Left colon (tissue), 2 donors: ENCODE measurements around the gene PI4K2A. TPM values are rescaled to one million over a fixed set of nuclear protein-coding genes. Genes with fewer than 3 reads are reported as not detected.
A peak's percentile ranks its signal among the peaks of the same experiment; 100 is the strongest.

Experiments
- ATAC-seq: fragments of 200-7000 bp; cut with Tn5 transposase; one replicate; pipeline ENCODE4 v1.9.1; 2020; ENCODE audit warnings: mild to moderate bottlenecking, moderate library complexity
- DNase-seq, 2 donors: peaks; one replicate each; pipeline ENCODE4 v3.0.0-alpha.2; 2020
- intact Hi-C, 2 donors: fragments of 100-400 bp; cut with DNase I in 1 of 2; cut with micrococcal nuclease in 1 of 2; formaldehyde crosslinking; loops; one replicate each; pipeline versions ENCODE4 v1.11.2 to v1.14.0; 2022; cut with DNase I, micrococcal nuclease
- total RNA-seq, 2 donors: library from RNA; stranded (reverse); fragmentation: NEBNext Ultra II Directional; extraction: Animal tissue kit (Norgen Biotek cat#: 25700); gene quantifications; one replicate each; pipeline ENCODE4 v1.2.1, GENCODE V29; 2021
- donor health status: DM: no; HTN: no; CAD: no.
- donor health status: DM: yes; HTN: yes; CAD: no.

PI4K2A gene
- total RNA-seq, 2 donors from 2014 or later = 9.4 to 13.0 TPM

DNA sequence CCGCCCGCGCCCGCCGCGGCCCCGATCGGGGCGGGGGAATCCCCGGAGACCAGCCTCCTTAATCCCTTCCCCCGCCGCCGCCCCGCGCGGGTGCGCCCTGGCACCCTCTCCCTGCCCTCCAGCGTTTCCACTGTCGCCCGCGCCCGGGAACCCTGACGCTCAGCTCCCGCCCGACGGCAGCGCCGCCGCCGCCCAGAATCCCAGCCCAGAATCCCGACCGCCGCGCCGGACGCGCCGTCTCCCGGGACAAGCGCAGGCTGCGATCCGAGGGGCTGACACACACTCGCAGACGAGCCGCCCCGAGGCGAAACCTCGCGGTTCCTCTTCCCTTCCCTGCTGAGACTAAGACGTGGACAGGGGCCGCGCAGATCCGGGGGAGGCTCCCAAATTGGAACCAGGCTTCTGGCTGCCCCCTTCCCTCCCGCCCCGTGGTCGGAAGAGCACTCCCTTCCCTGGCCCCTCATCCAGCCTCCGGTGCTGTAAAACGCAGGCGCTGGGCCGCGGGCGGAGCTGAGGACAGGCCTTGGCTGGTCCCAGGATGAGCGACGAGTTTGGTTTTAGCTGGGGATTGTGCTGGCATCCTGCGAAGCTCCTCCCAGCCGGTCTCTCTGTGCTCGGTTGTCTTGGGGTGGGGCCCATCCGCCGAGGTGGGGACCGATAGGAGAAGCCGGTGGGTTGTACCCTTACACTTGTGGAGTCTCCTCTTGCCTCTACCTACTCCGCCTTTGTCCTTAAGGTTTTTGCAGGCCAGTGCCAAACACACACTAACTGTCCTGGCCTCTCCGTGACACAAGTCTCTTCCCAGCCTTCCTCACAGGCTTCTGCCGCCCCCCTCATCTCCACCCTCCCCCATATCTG, 74.2 kb downstream of the PI4K2A start:
- peak; percentile 56 for ATAC-seq
- peak; percentile 74 to 77 for DNase-seq
- intact Hi-C loops = no loop called here

DNA sequence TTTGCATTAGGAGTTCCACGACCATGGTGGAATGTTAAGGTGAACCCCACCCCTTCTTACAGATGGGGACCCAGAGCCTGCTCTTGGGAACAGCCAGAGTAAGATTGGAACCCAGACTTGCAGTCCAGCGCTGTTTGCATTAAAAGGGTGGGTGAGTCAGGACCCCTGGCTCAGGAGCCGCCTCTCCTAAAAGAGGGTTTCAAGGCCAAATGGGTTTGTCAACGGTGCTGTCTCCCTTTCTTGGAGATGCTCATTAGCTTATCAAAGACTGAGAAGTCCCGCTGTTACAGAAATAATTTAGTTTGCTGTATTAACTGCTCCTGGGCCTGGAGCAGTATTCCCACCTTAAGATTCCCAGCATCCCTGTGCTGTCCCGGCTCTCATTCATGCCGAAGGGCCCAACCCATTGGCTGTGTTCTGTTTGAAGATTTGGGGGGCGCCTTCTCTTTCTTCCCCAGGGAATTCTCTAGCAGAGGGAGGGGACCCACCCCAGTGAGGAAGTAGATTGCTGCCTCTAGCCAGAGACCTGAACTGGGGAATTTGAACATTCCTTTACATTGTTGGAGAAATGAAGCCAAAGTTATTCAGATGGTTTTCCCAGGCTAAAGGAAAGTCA, 74.9 kb downstream of the PI4K2A start:
- no peak for DNase-seq

DNA sequence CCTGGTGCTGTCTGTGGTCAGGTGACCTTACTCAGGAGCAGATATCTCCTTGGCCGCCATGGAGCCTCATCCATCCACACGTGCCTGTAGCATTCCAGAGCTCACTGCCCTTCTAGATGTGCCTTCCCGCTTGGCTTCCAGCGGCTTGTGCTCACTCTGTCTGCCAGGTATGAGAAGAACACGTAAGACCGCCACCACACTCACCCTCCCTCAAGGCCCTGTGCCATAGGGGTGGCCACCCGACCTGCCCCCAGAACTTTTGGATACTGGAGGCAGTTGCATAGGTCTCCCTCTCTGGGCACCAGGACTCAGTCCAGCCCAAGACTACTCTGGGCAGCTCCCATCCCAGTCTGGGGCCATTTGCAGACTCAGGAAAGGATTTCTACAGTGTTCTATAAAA, 77.2 kb downstream of the PI4K2A start:
- intact Hi-C loops = no loop called here
- no peak for ATAC-seq
- no peak for DNase-seq

More for the DNA sequence above, 74.9 kb downstream of the PI4K2A start:
- intact Hi-C loops = no loop called here
- ATAC-seq = no peak

DNA sequence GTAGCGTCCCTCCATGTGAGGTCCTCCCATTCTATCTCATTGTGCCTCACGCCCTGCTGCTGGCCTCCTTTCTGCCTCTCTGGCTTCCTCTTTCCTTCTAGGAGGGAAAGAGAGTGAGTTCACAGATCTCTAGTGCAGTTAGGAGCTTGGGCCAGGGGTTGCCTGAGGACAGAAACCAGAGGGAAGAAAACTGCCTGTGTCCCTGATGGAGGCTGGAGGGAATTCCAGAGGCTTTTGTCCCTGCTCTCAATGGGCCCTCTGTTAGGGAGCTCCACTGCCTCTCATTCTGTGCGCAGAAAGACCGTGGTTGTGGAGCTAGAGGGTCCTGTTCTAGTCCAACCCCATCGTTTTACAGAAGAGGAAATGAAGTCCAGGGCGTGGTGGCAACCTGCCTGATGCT, 77.7 kb downstream of the PI4K2A start:
- intact Hi-C loops = no loop called here
- no peak for ATAC-seq
- no peak for DNase-seq

DNA sequence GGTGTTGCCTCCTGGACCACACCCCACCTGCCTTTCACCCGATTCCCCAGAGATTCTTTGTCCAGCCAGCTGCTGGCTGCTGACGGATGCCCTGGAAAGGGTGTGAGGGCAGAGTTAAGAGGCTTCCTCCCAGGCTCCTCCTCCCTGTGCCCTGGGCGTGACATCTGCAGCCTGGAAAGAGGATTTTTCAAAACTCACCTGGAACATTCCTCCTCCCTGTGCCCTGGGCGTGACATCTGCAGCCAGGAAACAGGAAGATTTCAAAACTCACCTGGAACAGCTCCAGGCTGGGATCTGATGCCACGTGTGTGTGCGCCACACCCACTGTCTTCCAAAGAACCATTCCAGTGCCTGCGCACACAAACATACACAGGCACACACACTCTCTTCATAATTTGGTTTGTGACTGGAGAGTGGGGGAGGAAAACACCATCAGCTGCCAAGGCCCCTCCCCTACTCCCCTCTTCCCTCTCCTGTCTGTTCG, 78.2 kb downstream of the PI4K2A start:
- ATAC-seq (peak; percentile 72), DNase-seq (peak; percentile 89 to 94)
- intact Hi-C loops = no loop called here

DNA sequence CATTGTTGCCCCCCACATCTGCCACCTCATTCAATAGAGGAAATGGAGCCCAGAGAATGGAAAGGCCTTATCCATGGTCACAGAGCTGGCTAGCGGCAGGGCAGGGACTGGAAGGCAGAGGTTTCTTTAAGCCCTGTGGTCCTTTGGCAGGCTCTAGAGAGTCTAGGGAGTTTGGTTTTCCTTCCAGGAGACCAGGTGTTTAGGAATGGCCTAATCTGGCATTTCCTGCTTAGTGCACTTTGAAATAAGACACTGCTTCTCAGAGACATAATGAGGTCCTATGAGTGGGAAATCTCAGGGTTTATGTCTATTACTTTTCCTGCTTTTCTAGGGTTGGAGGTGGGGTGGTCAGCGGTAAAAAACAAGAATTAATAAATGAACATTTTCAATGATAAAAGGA, 79.1 kb downstream of the PI4K2A start:
- DNase-seq (no peak), ATAC-seq (no peak)
- intact Hi-C loops = no loop called here

DNA sequence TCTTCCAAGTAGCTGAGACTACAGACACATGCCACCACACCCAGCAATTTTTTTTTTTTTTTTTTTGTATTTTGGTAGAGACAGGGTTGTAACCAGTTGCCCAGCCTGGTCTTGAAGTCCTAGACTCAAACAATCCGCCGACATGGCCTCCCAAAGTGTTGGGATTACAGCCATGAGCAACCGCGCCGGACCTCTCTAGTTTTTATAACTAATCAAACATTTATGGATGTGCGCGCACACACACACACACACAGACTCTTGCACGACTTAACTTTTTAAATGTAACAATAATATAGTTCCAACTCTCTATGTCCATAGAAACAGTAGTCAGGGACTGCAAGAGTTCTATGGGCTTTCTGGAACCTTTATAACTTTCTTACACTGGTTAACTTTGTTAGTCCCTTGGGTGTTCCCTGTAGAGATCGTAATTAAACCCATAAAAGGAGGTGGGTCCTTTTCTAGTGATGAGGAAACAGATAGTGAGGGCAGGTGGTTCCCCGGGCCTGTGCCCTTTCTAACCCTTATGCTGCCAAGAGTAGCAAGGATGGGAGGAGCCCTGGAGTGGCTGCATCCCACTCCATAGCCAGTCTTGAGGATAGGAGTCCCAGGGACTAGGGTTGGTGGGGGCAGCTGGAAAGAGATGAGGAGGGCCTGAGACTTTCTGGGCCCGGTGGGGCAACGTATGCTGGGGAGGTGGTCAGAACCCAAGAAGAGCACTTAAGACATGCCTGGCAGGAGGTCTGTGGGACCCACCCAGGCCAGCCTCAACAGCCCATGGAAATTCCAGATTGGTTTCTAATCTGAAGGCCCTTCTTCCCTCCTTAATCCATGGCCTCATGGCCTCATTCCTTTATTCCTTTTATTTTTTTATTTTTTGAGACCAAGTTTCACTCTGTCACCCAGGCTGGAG, 81.7 kb downstream of the PI4K2A start:
- intact Hi-C loops = no loop called here
- DNase-seq (peak; percentile 75 to 91), ATAC-seq (peak; percentile 70)

DNA sequence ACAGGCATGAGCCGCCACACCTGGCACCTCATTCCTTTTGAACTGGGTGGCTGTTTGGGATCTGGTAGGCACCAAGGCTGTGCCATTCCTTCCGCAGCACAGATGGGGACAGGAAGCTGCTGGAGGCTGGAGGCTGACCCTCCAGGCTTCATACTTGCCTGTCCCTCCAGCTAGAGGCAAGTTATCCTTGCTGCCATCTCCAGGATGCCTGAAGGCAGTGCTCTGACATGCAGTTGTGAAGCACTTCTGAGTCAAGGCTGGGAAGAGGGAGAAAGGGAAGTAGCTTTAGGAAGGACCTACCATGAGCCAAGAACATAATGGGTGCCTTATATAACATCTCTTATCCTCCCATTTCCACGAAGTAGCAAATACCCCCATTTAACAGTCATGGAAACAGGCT, 82.5 kb downstream of the PI4K2A start:
- ATAC-seq = no peak
- no peak for DNase-seq
- intact Hi-C loops = no loop called here

DNA sequence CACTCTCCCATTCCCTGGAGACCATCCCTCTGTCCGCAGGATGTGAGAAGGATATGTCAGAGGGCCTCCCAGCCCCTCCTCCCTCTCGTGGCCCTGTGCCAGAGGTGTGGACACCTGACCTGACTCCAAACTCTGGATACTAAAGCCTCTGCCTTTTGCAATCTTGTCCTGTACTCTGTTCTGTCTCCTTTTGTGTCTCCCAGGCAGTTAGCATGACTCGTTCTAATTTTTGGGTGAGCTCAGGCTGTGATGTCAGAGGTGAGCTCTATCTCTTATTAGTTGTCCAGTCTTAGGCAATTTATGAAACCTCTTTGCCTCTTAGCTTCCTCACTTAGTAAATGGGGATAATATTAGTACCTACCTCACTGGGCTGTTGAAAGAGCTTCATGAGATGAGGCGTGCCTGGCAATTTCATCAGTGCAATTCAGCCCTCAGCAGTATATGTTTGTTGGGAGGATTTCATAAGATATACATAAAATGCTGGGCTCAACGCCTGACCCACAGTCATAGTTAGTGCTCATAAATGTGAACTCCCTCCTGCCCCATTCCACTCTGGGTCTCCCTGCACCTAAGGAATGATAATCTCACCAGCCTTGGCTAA, 84.0 kb downstream of the PI4K2A start:
- ATAC-seq = peak; percentile 28
- intact Hi-C loops = no loop called here
- peak in 1 of 2 donors; percentile 62 for DNase-seq

Other genes with a start within 250 kb of the PI4K2A start
- gene RRP12, start 239.3 kb upstream of the PI4K2A start, total RNA-seq = 10 to 100 TPM; 13.9 to 15.1 TPM
- 100 to 1,000 TPM; 216 to 249 TPM for gene PGAM1, start 214.5 kb upstream of the PI4K2A start, total RNA-seq
- 10 to 100 TPM; 21.7 to 22.6 TPM for gene EXOSC1, start 194.7 kb upstream of the PI4K2A start, total RNA-seq
- gene ZDHHC16, start 194.5 kb upstream of the PI4K2A start, total RNA-seq = 10 to 100 TPM; 29.1 to 31.5 TPM
- 10 to 100 TPM; 38.9 to 42.3 TPM for gene MMS19, start 142.2 kb upstream of the PI4K2A start, total RNA-seq
- 1 to 10 TPM; 1.8 to 2.4 TPM for gene UBTD1, start 141.7 kb upstream of the PI4K2A start, total RNA-seq
- not detected for gene ANKRD2, start 67.9 kb upstream of the PI4K2A start, total RNA-seq
- under 1 TPM in 1 of 2 donors, not detected in 1; 0.15 TPM for gene HOGA1, start 56.3 kb upstream of the PI4K2A start, total RNA-seq
- not detected for gene C10orf62, start 51.0 kb upstream of the PI4K2A start, total RNA-seq
- 1 to 10 TPM; 1.3 to 1.6 TPM for gene MORN4, start 7.2 kb upstream of the PI4K2A start, total RNA-seq
- 10 to 100 TPM; 38.7 to 43.8 TPM for gene AVPI1, start 46.6 kb downstream of the PI4K2A start, total RNA-seq
- 10 to 100 TPM; 24.9 to 37.0 TPM for gene MARVELD1, start 73.1 kb downstream of the PI4K2A start, total RNA-seq
- 10 to 100 TPM; 52.1 to 57.6 TPM for gene ZFYVE27, start 96.5 kb downstream of the PI4K2A start, total RNA-seq
- 1 to 10 TPM in 1 of 2 donors, under 1 TPM in 1; 0.82 to 1.2 TPM for gene SFRP5, start 131.3 kb downstream of the PI4K2A start, total RNA-seq
- under 1 TPM; 0.42 to 0.46 TPM for gene GOLGA7B, start 209.2 kb downstream of the PI4K2A start, total RNA-seq